SK-N-SH (cell line): ENCODE results near the gene DIPK1A. TPM values are rescaled to one million over a fixed set of nuclear protein-coding genes. Genes with fewer than 3 reads are reported as not detected.

Experiments
- CTCF ChIA-PET: fragments of 300-600, 350-600 bp; formaldehyde crosslinking; extraction: SDS; loops from one replicate; lab custom pipeline; 2021; lab: Yijun Ruan, JAX
- POLR2A ChIA-PET: fragments of 350-600 bp; sonication (Branson Sonifier 250); formaldehyde crosslinking; extraction: SDS; loops from one replicate; lab custom pipeline; 2020; ENCODE audit warnings: antibody characterized with exemption, inconsistent platforms; lab: Yijun Ruan, JAX
- DNase-seq: peaks from one replicate; pipeline ENCODE4 v3.0.0; 2012
- H2AFZ ChIP-seq: fragments of 200-600 bp; sonication (generic); 2 replicates; pipeline ENCODE4 v1.8.1; 2016; ENCODE audit warnings: antibody characterized with exemption, mild to moderate bottlenecking, low read depth
- H3F3A ChIP-seq: fragments of 200-600 bp; sonication (generic); replicated peaks from 2 replicates; pipeline ENCODE3; 2016; ENCODE audit warnings: antibody characterized with exemption, mild to moderate bottlenecking; ENCODE audit not compliant: insufficient read depth
- H3K27ac ChIP-seq, 2 experiments: fragments of 200-500 bp in 1 of 2; fragments of 200-600 bp in 1 of 2; sonication (Bioruptor generic) in 1 of 2; sonication (generic), shearing (Covaris generic) in 1 of 2; 2 replicates each; pipeline versions ENCODE4 v1.5.1 to v1.6.1; 2014 to 2016; ENCODE audit warnings: low read depth in 2 of 2, inconsistent platforms in 1 of 2, low read length in 1 of 2, mild to moderate bottlenecking in 1 of 2, mixed read lengths in 1 of 2
- H3K27me3 ChIP-seq: fragments of 200-600 bp; sonication (generic), shearing (Covaris generic); 2 replicates; pipeline ENCODE4 v1.6.1; 2016; ENCODE audit warnings: mixed run types; ENCODE audit not compliant: insufficient read depth
- H3K36me3 ChIP-seq, 2 experiments: fragments of 200-500 bp in 1 of 2; fragments of 200-600 bp in 1 of 2; sonication (Bioruptor generic) in 1 of 2; sonication (generic) in 1 of 2; replicated peaks in 1 of 2; 2 replicates each; pipeline versions ENCODE3 to v1.5.1; 2014 to 2016; ENCODE audit warnings: low read length in 1 of 2, mild to moderate bottlenecking in 1 of 2; ENCODE audit not compliant: insufficient read depth in 2 of 2, control insufficient read depth in 1 of 2
- H3K4me1 ChIP-seq, 2 experiments: fragments of 200-500 bp in 1 of 2; fragments of 200-600 bp in 1 of 2; sonication (Bioruptor generic) in 1 of 2; sonication (generic), shearing (Covaris generic) in 1 of 2; 2 replicates each; pipeline versions ENCODE4 v1.5.1 to v1.6.1; 2014 to 2016; ENCODE audit warnings: low read depth in 1 of 2, low read length in 1 of 2, mixed run types in 1 of 2; ENCODE audit not compliant: insufficient read depth in 2 of 2, control insufficient read depth in 1 of 2
- H3K4me2 ChIP-seq: fragments of 200-600 bp; sonication (generic), shearing (Covaris generic); 2 replicates; pipeline ENCODE4 v1.6.1; 2017; ENCODE audit warnings: mixed run types
- H3K4me3 ChIP-seq, 2 experiments: fragments of 200-500 bp in 1 of 2; fragments of 200-600 bp in 1 of 2; sonication (Bioruptor generic) in 1 of 2; sonication (generic), shearing (Covaris generic) in 1 of 2; 2 replicates each; pipeline versions ENCODE4 v1.5.1 to v1.8.1; 2014 to 2016; ENCODE audit warnings: low read depth in 2 of 2, inconsistent platforms in 1 of 2, low read length in 1 of 2, mild to moderate bottlenecking in 1 of 2, mixed read lengths in 1 of 2, moderate library complexity in 1 of 2
- H3K79me2 ChIP-seq: fragments of 200-600 bp; sonication (generic); 2 replicates; pipeline ENCODE4 v1.8.1; 2017; ENCODE audit warnings: mild to moderate bottlenecking; ENCODE audit not compliant: insufficient read depth
- H3K9ac ChIP-seq: fragments of 200-600 bp; sonication (generic); 2 replicates; pipeline ENCODE4 v1.6.1; 2017; ENCODE audit warnings: mixed run types
- H3K9me2 ChIP-seq: fragments of 200-600 bp; sonication (generic); 2 replicates; pipeline ENCODE4 v1.6.1; 2017; ENCODE audit warnings: mixed run types
- H3K9me3 ChIP-seq: fragments of 200-600 bp; sonication (generic); 2 replicates; pipeline ENCODE4 v1.6.1; 2017; ENCODE audit warnings: mixed run types, mild to moderate bottlenecking, moderate library complexity
- H4K20me1 ChIP-seq: fragments of 200-600 bp; sonication (generic); 2 replicates; pipeline ENCODE4 v1.6.1; 2017; ENCODE audit warnings: mild to moderate bottlenecking, mixed run types; ENCODE audit not compliant: insufficient read depth
- CHD2 ChIP-seq: fragments of 150-350 bp; IDR thresholded peaks from 2 replicates; pipeline ENCODE4 v1.6.1; 2018; ENCODE audit warnings: low read length; ENCODE audit not compliant: partially characterized antibody
- GABPA ChIP-seq: IDR thresholded peaks from 2 replicates; pipeline ENCODE4 v1.4.0; 2012; ENCODE audit warnings: low read depth, mild to moderate bottlenecking
- GATA2 ChIP-seq: sonication (generic); formaldehyde crosslinking; IDR thresholded peaks from 2 replicates; pipeline ENCODE4 v1.5.0; 2020; ENCODE audit warnings: mild to moderate bottlenecking, missing genetic modification reagents
- JUND ChIP-seq: IDR thresholded peaks from 2 replicates; pipeline ENCODE4 v1.4.0; 2012
- MEF2A ChIP-seq: IDR thresholded peaks from 2 replicates; pipeline ENCODE4 v1.4.0; 2012; ENCODE audit warnings: low read depth, borderline replicate concordance
- RCOR1 ChIP-seq: fragments of 150-350 bp; IDR thresholded peaks from 2 replicates; pipeline ENCODE4 v1.6.1; 2017; ENCODE audit warnings: antibody characterized with exemption, low read length
- RFX5 ChIP-seq: IDR thresholded peaks from 2 replicates; pipeline ENCODE4 v1.6.1; 2012; ENCODE audit warnings: mild to moderate bottlenecking, improper control_type of control experiment, low read length
- SMC3 ChIP-seq: IDR thresholded peaks from 2 replicates; pipeline ENCODE4 v1.6.1; 2012; ENCODE audit warnings: low read depth, low read length, improper control_type of control experiment
- TAF1 ChIP-seq: IDR thresholded peaks from 2 replicates; pipeline ENCODE4 v1.6.1; 2012; ENCODE audit warnings: low read depth, mild to moderate bottlenecking, low read length, moderate library complexity, borderline replicate concordance
- TEAD4 ChIP-seq: IDR thresholded peaks from 2 replicates; pipeline ENCODE4 v1.4.0; 2012; ENCODE audit warnings: mild to moderate bottlenecking, borderline replicate concordance; ENCODE audit not compliant: insufficient read depth
- YY1 ChIP-seq: IDR thresholded peaks from 2 replicates; pipeline ENCODE4 v1.4.0; 2012; ENCODE audit warnings: low read depth, mild to moderate bottlenecking
- WGBS: methylation state at CpG from one replicate; pipeline ENCODE4 v1.1.6; 2017; ENCODE audit warnings: low lambda C conversion rate; 5-methylcytosine and 5-hydroxymethylcytosine counted together
- polyA plus RNA-seq, 3 experiments: library from polyadenylated mRNA; depleted of rRNA; stranded (reverse); fragments of >200 nt; gene quantifications; 2 replicates each; pipeline ENCODE4 v1.2.3, GENCODE V29; 2012
- TF ChIP-seq, protein P1 (sequence below): fragments of 150-350 bp; IDR thresholded peaks from 2 replicates; pipeline ENCODE4 v1.6.1; 2016; ENCODE audit warnings: mild to moderate bottlenecking, low read depth, low read length
- TF ChIP-seq, protein P2 (sequence below): fragments of 150-350 bp; IDR thresholded peaks from 2 replicates; pipeline ENCODE4 v1.6.1; 2017; ENCODE audit warnings: antibody characterized with exemption, low read length, low read depth, borderline replicate concordance
- TF ChIP-seq, protein P3 (sequence below): IDR thresholded peaks from 2 replicates; pipeline ENCODE4 v1.4.0; 2012; ENCODE audit warnings: low read depth, borderline replicate concordance
- TF ChIP-seq, protein P4 (sequence below): IDR thresholded peaks from 2 replicates; pipeline ENCODE4 v1.4.0; 2012; ENCODE audit warnings: low read depth

Gene DIPK1A
- polyA plus RNA-seq, 1 of the 3 experiments (the other 2 are of a cell fraction): 3.4 TPM

DNA sequence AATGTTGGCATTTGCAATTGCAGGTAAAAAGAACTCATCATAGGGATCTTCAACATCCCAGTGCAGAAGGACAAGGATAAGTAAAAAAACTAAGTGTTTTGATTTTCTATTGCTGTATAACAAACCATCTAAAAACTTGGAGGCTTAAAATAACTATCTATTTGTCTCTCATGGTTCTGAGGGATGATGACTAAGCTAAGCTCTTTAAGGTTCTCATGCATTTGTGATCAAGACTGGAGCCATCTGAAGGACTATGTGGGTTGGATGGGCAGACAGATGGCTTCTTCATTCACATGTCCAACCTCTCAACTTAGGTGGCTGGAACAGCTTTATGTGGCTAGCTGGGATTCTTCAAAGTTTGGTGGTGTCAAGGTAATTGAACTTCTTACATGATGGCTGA is 78.0 kb downstream of the DIPK1A start (continued):
- TF ChIP-seq TEAD4: no peak

DNA sequence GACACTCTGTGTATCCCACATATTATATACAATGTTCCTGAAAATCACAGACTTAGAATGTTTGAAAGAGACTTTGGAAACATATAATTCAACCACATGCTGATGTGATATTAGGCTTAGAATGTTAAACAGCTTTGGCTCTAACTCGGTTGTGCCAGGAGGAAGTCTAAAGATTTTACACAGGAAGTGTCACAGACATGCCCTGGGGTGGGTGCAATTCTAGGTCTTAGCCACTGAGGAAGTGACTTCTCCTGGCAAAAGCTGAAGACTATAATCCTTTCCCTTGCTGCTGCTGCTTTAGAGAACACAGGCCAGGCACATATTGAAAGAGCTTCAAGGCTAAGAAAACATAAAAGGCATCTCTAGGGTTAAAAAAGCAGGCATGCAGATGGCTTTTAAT is 78.4 kb downstream of the DIPK1A start:
- no peak for TF ChIP-seq CHD2
- TF ChIP-seq, protein P1, sequence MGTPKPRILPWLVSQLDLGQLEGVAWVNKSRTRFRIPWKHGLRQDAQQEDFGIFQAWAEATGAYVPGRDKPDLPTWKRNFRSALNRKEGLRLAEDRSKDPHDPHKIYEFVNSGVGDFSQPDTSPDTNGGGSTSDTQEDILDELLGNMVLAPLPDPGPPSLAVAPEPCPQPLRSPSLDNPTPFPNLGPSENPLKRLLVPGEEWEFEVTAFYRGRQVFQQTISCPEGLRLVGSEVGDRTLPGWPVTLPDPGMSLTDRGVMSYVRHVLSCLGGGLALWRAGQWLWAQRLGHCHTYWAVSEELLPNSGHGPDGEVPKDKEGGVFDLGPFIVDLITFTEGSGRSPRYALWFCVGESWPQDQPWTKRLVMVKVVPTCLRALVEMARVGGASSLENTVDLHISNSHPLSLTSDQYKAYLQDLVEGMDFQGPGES: no peak
- no peak for TF ChIP-seq MEF2A
- TF ChIP-seq, protein P2, sequence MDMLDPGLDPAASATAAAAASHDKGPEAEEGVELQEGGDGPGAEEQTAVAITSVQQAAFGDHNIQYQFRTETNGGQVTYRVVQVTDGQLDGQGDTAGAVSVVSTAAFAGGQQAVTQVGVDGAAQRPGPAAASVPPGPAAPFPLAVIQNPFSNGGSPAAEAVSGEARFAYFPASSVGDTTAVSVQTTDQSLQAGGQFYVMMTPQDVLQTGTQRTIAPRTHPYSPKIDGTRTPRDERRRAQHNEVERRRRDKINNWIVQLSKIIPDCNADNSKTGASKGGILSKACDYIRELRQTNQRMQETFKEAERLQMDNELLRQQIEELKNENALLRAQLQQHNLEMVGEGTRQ: no peak
- TF ChIP-seq RFX5: no peak
- no peak for TF ChIP-seq RCOR1
- no peak for TF ChIP-seq YY1
- no peak for TF ChIP-seq GABPA
- TF ChIP-seq SMC3: no peak
- TF ChIP-seq TAF1: no peak
- TF ChIP-seq, protein P3, sequence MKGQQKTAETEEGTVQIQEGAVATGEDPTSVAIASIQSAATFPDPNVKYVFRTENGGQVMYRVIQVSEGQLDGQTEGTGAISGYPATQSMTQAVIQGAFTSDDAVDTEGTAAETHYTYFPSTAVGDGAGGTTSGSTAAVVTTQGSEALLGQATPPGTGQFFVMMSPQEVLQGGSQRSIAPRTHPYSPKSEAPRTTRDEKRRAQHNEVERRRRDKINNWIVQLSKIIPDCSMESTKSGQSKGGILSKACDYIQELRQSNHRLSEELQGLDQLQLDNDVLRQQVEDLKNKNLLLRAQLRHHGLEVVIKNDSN: no peak
- no peak for TF ChIP-seq GATA2 (CRISPR knock-in tag)
- no peak for TF ChIP-seq JUND
- TF ChIP-seq, protein P4, sequence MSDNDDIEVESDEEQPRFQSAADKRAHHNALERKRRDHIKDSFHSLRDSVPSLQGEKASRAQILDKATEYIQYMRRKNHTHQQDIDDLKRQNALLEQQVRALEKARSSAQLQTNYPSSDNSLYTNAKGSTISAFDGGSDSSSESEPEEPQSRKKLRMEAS: no peak
- H3K79me2 ChIP-seq: no peaks in the 10 kb centered on the region
- no peaks in the 10 kb centered on the region for H4K20me1 ChIP-seq
- ChIA-PET POLR2A (no interaction called here), CTCF (interaction anchor here (0.6 to 4.5 kb wide), 3 partner anchors 24 to 80 kb away, joined by 3 to 18 read pairs (median 3); partner anchors contain the start of gene DIPK1A)
- no peak overlapping the region for H3K9ac ChIP-seq
- peaks cover 0 to 15% of the 10 kb centered on the region in 2 experiments; a peak in 3 of 4 replicates for H3K4me1 ChIP-seq
- H2AFZ ChIP-seq: peak overlapping the region; percentile 26; the same call in 1 of the 2 replicates
- H3K27me3 ChIP-seq: no peaks in the 10 kb centered on the region
- no peaks in the 10 kb centered on the region for H3K9me2 ChIP-seq
- H3K36me3 ChIP-seq: peaks cover 0 to 3% of the 10 kb centered on the region in 2 experiments
- H3F3A ChIP-seq: no peaks in the 10 kb centered on the region
- no peak overlapping the region for H3K4me2 ChIP-seq
- H3K27ac ChIP-seq: peak overlapping the region in 1 of 2 experiments; percentile 28; a peak in 1 of 4 replicates
- H3K9me3 ChIP-seq: no peaks in the 10 kb centered on the region
- H3K4me3 ChIP-seq: no peak overlapping the region
- peak; percentile 2 for DNase-seq
- WGBS: 19% methylated on average over 1 of the region's 1 CpG
